Adipose tissue (tissue), 3 donors: Measurements from ENCODE around the gene NOPCHAP1. TPM values are rescaled to one million over a fixed set of nuclear protein-coding genes. Genes with fewer than 3 reads are reported as not detected.
"Not testable (repeated sequence)": the region's sequence is repeated elsewhere in the genome, so short reads cannot be mapped to it uniquely, and the experiment has no call there.

ENCODE experiments used
- H3K27ac ChIP-seq: one replicate; pipeline ENCODE4 v1.5.1; 2013; ENCODE audit warnings: low read depth, low read length
- WGBS, 3 donors: extraction: QIAGEN DNeasy Blood & Tissue Kit; methylation state at CpG; one replicate each; pipeline ENCODE4 v1.1.7; 2013; 5-methylcytosine and 5-hydroxymethylcytosine counted together
- polyA plus RNA-seq, 3 donors: library from polyadenylated mRNA; stranded (reverse); fragments of 200-250 nt; gene quantifications; one replicate each; pipeline ENCODE4 v1.2.3, GENCODE V29; 2013
- donor health status: healthy with polysubstance abuse.
- donor health status: Bipolar disorder and iron deficiency.
- donor health status: healthy.

Gene NOPCHAP1
- polyA plus RNA-seq, 3 donors, result 7.5 to 11.9 (median 8.8) TPM

- no peak overlapping the region for H3K27ac ChIP-seq
- 96 to 97% (median 97%) methylated on average over 4 of the region's 4 CpGs for WGBS, 3 donors
Observed at GRCh38 chr12:104960464-104960863, 25.7 kb upstream of the NOPCHAP1 start.

DNA sequence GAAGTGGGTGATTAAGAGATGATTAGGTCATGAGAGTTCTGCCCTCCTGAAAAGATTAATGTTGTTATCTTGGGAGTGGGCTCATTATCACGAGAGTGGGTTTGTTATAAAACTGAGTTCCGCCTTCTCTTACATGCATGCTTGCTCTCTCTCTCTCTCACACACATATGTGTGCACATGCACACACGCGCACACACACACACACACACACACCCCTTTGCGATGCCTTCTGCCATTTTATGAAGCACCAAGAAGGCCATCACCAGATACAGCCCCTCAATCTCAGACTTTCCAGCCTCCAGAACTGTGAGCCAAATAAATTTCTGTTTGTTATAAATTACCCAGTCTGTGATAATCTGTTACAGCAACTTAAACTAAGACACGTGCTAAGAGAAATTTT is 22.4 kb upstream of the NOPCHAP1 start:
- 69 to 86% (median 78%) methylated on average over 6 of the region's 6 CpGs for WGBS, 3 donors

DNA sequence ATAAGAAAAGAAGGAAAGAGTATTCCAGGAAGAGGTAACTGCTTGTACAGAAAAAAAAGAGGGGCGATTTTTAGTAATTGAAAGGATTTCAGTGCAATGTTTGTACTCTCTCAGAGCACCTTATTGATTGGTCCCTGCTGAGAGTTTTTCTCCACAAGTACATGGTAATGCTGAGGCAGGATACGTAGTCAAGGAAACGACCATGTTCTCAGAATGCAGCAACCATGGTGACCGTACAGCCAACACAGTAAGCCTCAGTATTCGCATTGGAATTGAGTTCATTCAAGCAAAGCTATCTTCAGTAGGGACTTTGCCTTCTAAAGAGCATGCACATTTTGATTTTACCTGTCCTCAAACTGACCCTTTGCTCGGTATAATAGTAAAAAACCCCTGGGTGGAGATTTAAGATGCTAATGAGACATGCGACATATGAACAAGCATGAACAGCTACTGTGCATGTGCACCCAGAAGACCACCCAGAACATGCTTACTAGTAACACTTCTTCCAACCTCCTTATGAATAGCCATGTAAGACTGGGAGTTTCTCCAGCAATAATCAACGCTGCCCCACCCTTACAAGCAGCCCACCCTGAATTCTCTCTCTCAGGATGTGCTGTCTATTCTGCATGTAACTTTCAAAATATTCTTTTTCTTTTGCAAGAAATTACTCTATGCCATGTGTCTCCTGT is 21.8 kb upstream of the NOPCHAP1 start:
- H3K27ac ChIP-seq, result no peak overlapping the region
- 51 to 83% (median 80%) methylated on average over 8 of the region's 8 CpGs for WGBS, 3 donors

More for the DNA sequence above, 22.4 kb upstream of the NOPCHAP1 start:
- H3K27ac ChIP-seq, result no peak overlapping the region

- WGBS, 3 donors, result 69 to 86% (median 77%) methylated on average over 2 of the region's 2 CpGs
- H3K27ac ChIP-seq, result no peak overlapping the region
Observed at GRCh38 chr12:104964856-104965205, 21.3 kb upstream of the NOPCHAP1 start.

DNA sequence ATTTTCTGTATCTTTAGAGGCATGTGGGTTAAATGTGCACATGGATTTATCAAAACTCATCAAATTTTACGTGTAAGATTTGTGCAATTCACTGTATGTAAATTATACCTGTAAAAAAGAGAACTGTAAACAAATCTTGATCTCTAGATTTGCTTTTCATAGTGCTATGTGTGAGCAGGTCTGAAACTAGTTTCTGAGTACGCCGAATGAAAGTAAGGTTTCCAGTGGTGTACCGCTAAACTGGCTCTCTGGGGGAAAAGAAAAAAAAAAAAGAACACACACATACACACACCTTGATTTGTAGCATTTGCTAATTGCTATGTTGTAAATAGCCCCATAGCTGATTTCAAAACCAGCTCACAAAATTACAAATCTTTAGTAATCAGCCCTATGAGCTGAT is 19.4 kb upstream of the NOPCHAP1 start:
- WGBS, 3 donors, result 89 to 94% (median 92%) methylated on average over 4 of the region's 4 CpGs
- no peak overlapping the region for H3K27ac ChIP-seq

- WGBS, 3 donors, result 47 to 79% (median 78%) methylated on average over 3 of the region's 3 CpGs
- H3K27ac ChIP-seq, result no peak overlapping the region
Observed at GRCh38 chr12:104969343-104969742, 16.8 kb upstream of the NOPCHAP1 start.

GRCh38 chr12:104971306-104971705 is 14.8 kb upstream of the NOPCHAP1 start:
- no peak overlapping the region for H3K27ac ChIP-seq
- WGBS, 3 donors, result 75 to 83% (median 80%) methylated on average over 5 of the region's 5 CpGs

DNA sequence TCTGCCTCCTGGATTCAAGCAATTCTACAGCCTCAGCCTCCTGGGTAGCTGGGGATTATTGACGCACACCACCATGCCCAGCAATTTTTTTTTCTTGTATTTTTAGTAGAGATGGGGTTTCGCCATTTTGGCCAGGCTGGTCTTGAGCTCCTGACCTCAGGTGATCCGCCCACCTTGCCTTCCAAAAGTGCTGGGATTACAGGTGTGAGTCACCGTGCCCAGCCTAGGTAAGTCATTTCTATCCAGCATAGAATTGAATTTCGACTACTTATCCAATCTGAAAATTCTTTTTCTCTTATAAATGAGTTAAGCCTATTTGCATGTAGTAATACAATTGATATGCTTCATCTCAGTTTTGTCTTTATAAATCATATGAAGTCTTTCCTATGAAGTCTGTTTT is 12.9 kb upstream of the NOPCHAP1 start:
- H3K27ac ChIP-seq, result no peak overlapping the region
- 94 to 95% (median 95%) methylated on average over 5 of the region's 5 CpGs for WGBS, 3 donors

GRCh38 chr12:104974626-104975290 is 11.4 kb upstream of the NOPCHAP1 start:
- WGBS, 3 donors, result 74 to 90% (median 77%) methylated on average over 7 of the region's 7 CpGs
- H3K27ac ChIP-seq, result no peak overlapping the region

DNA sequence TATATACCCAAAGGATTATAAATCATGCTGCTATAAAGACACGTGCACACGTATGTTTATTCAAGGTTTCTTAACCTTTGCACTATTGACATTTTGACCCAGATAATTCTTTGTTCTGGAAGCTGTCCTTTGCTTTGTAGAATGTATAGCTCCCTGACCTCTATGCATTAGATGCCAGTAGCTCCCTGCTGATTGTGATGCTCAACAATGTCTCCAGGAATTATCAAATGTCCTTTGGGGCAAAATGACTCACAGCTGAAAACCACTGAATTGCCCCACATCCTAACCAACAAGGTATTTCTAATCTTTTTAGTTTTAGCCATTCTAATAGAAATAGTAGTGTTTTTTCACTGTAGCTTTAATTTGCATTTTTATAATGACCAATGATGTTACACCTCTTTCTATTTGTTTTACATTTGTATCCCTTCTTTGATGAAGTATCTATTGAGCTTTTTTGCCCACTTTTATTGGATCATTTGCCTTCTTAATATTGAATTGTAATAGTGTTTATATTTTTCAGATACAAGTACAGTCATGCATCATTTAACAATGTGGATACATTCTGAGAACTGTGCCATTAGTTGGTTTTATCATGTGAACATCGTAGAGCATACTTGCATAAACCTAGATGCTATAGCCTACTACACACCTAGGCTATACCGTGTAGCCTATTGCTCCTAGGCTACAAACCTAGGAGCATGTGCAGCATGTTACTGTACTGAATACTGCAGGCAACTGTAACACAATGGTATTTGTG is 10.4 kb upstream of the NOPCHAP1 start:
- WGBS, 3 donors, result 52 to 71% (median 68%) methylated on average over 4 of the region's 4 CpGs
- no peak overlapping the region for H3K27ac ChIP-seq

GRCh38 chr12:104976703-104977102 is 9.4 kb upstream of the NOPCHAP1 start:
- WGBS, 3 donors, result 59 to 87% (median 85%) methylated on average over 8 of the region's 8 CpGs
- no peak overlapping the region for H3K27ac ChIP-seq

GRCh38 chr12:104977688-104978087 is 8.4 kb upstream of the NOPCHAP1 start:
- 93 to 95% (median 93%) methylated on average over 15 of the region's 15 CpGs for WGBS, 3 donors
- not testable (repeated sequence) for H3K27ac ChIP-seq

DNA sequence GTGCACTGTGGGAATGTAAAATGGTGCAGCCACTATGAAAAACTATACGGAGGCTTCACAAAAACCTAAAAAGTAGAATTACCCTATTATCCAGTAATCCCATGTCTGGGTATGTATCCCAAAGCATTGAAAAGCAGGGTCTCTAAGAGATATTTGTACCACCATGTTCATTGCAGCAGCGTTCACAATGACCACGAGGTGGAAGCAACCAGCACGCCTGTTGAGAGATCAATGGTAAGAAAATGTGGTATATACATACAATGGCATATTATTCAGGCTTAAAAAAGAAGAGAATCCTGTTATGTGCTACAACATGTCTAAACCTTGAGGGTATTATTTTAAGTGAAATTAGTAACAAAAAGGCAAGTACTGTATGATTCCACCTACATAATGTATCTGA is 910 bp upstream of the NOPCHAP1 start:
- WGBS, 3 donors, result 86 to 94% (median 87%) methylated on average over 4 of the region's 4 CpGs
- no peak overlapping the region for H3K27ac ChIP-seq

GRCh38 chr12:104990950-104991349 is 4.8 kb downstream of the NOPCHAP1 start:
- no peak overlapping the region for H3K27ac ChIP-seq
- 63 to 97% (median 96%) methylated on average over 4 of the region's 4 CpGs for WGBS, 3 donors

DNA sequence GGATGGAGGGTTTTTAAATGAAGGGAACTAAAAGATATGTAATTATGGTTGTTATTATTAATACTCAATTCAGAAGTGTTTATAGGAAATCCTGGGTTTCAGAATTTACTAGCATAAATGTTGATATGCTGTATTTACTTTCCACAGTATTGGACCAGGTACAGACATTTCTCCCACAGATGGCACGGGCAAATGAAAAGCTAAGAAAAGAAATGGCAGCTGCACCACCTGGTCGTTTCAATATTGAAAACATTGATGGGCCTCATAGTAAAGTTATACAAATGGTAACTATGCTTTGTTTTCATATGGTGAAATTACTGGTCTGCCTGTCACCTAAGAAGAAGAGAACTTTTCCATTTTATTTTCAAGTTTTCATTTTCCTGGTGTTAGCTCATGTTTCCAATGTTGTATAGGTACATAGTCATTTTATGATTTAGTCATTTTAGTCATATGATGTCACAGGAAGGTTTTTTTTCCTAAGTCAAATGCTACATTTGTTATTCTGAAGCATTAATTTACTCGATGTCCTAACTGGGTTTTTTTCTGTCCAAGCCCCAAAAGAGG is 5.5 kb downstream of the NOPCHAP1 start:
- WGBS, 3 donors, result 52 to 85% (median 83%) methylated on average over 3 of the region's 3 CpGs
- no peak overlapping the region for H3K27ac ChIP-seq

GRCh38 chr12:104994336-104994735 is 8.2 kb downstream of the NOPCHAP1 start:
- H3K27ac ChIP-seq, result no peak overlapping the region
- WGBS, 3 donors, result 55 to 87% (median 59%) methylated on average over 3 of the region's 3 CpGs

GRCh38 chr12:104997541-104997940 is 11.4 kb downstream of the NOPCHAP1 start:
- H3K27ac ChIP-seq, result no peak overlapping the region
- 77 to 93% (median 81%) methylated on average over 3 of the region's 3 CpGs for WGBS, 3 donors

GRCh38 chr12:104998423-104999346 is 12.6 kb downstream of the NOPCHAP1 start:
- 38 to 88% (median 84%) methylated on average over 15 of the region's 15 CpGs for WGBS, 3 donors
- H3K27ac ChIP-seq, result no peak overlapping the region
